ENCODE data around the gene MGLL.

MGLL gene

DNA sequence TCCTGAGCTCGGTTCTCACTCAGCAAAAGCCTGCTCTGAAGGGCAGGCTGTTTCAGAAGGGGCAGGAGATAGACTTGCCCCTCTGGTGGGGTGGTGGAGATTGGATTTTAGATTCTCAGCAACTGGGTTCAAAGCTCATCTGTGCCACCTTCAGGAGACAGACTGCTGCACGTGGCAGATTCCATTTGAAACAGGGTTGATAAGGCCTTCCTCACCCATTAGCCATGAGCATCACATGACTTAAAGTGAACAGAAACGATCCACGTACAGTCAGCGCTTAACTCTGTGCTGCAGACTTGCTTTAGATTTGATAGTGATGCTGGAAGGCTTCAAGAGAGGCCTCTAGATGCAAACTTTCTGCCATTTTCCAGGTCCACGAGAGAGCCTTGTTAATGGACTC lies 35.0 kb upstream of the MGLL start:
- TF ChIP-seq EZH2 (IDR thresholded peaks at IDR 0.05) (no peak), POLR2AphosphoS5 (IDR thresholded peaks at IDR 0.05; ENCODE audit: borderline replicate concordance, low read depth, low read length) (no peak), FOXP2 (optimal IDR thresholded peaks at IDR 0.05; ENCODE audit: control extremely low read depth, extremely low read length, insufficient read depth) (no peak)
- Histone ChIP-seq H3K27ac (no peak overlapping the region), H3K4me3 (no peak overlapping the region), H3K9me3 (ENCODE audit: low read depth, low read length) (no peaks in the 10 kb centered on the region), H3K9ac (ENCODE audit: insufficient read length) (no peak overlapping the region), H3K36me3 (ENCODE audit: insufficient read depth, low read length) (no peaks in the 10 kb centered on the region)
- DNase-seq (ENCODE audit: low read depth, low spot score): no peak

DNA sequence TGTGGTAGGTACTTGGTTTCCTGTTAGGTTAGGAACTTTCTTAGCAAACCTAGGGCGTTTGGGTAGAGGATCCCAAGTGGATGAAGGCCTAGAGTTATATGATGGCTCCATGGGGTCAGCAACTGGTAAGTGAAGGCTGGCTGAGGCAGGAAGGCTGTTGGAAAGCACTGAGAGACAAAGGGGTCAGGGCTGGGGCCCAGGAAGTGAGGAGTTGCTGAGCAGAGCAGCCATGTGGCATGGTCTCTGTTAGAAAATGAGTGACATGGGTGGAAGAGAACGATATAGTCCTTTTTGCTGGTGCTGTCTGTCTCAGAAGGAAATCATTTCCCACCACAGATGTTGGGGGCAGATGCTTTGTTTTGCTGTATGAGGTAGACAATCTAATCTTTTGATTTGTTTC lies 34.5 kb upstream of the MGLL start:
- no peak for DNase-seq (ENCODE audit: low read depth, low spot score)
- no peak overlapping the region for H3K27ac ChIP-seq
- H3K9ac ChIP-seq (ENCODE audit: insufficient read length): no peak overlapping the region
- H3K4me3 ChIP-seq: no peak overlapping the region
- no peaks in the 10 kb centered on the region for H3K9me3 ChIP-seq (ENCODE audit: low read depth, low read length)
- TF ChIP-seq EZH2 (IDR thresholded peaks at IDR 0.05): no peak
- TF ChIP-seq POLR2AphosphoS5 (IDR thresholded peaks at IDR 0.05; ENCODE audit: borderline replicate concordance, low read depth, low read length): no peak
- TF ChIP-seq FOXP2 (optimal IDR thresholded peaks at IDR 0.05; ENCODE audit: control extremely low read depth, extremely low read length, insufficient read depth): no peak
- H3K36me3 ChIP-seq (ENCODE audit: insufficient read depth, low read length): no peaks in the 10 kb centered on the region

DNA sequence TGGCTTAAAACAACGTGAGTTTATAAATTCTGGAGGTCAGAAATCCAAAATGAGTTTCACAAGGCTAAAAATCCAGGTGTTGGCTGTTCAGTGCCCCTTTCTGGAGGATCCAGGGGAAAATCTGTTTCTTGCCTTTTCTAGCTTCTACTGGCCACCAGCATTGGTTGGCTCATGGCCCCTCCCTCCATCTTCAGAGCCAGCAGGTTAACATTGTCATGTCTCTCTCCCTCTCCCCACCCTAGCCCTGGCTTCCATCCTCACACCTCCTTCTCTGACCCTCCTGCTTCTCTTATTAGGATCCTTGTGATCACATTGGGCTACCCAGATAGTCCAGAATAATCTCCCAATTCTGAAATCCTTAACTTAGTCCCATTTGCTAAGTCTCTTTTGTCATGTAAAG lies 32.9 kb upstream of the MGLL start:
- H3K4me3 ChIP-seq: no peak overlapping the region
- no peak overlapping the region for H3K9ac ChIP-seq (ENCODE audit: insufficient read length)
- DNase-seq (ENCODE audit: low read depth, low spot score): no peak
- TF ChIP-seq EZH2 (IDR thresholded peaks at IDR 0.05) (no peak), POLR2AphosphoS5 (IDR thresholded peaks at IDR 0.05; ENCODE audit: borderline replicate concordance, low read depth, low read length) (no peak), FOXP2 (optimal IDR thresholded peaks at IDR 0.05; ENCODE audit: control extremely low read depth, extremely low read length, insufficient read depth) (no peak)
- no peaks in the 10 kb centered on the region for H3K36me3 ChIP-seq (ENCODE audit: insufficient read depth, low read length)
- no peak overlapping the region for H3K27ac ChIP-seq
- no peaks in the 10 kb centered on the region for H3K9me3 ChIP-seq (ENCODE audit: low read depth, low read length)

DNA sequence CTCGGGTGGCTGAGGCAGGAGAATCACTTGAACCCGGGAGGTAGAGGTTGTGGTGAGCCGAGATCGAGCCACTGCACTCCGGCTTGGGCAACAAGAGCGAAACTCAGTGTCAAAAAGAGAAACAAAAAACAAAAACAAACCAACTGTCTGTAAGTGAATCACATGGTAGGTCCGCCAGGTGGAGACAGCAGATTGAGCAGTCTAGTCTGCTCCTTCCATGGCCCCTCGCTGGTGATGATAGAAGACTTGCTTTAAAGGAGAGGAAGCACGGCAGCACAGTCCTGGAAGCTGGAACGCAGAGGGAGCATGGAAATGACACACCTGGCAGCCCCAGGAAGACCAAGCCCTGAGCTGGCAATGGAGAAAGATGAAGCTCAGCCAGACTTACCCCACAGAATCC lies 31.4 kb upstream of the MGLL start:
- DNase-seq (ENCODE audit: low read depth, low spot score): no peak
- TF ChIP-seq POLR2AphosphoS5 (IDR thresholded peaks at IDR 0.05; ENCODE audit: borderline replicate concordance, low read depth, low read length) (no peak), FOXP2 (optimal IDR thresholded peaks at IDR 0.05; ENCODE audit: control extremely low read depth, extremely low read length, insufficient read depth) (no peak), EZH2 (IDR thresholded peaks at IDR 0.05) (no peak)
- Histone ChIP-seq H3K9ac (ENCODE audit: insufficient read length) (no peak overlapping the region), H3K4me3 (no peak overlapping the region), H3K36me3 (ENCODE audit: insufficient read depth, low read length) (no peaks in the 10 kb centered on the region), H3K27ac (no peak overlapping the region), H3K9me3 (ENCODE audit: low read depth, low read length) (no peaks in the 10 kb centered on the region)

DNA sequence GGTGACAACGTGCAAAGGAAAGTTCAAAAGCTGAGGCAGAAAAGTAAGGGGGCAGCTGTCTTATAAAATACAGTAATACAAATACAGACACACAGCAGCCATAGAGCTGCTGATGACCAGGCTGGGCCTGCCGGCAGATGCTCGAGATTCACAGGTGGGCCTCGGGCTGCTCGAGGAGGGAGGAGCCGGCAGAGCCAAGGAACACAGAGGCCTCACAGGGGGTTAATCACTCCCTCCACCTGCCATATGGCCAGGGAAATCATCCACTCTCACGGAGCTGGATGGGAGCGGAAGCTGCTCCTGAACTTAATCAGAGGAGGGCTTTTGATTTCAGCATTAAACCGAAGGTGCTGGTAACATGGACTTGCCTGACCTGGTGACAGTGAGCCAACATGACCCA lies 29.6 kb upstream of the MGLL start:
- H3K27ac ChIP-seq: no peak overlapping the region
- no peak overlapping the region for H3K4me3 ChIP-seq
- TF ChIP-seq FOXP2 (optimal IDR thresholded peaks at IDR 0.05; ENCODE audit: control extremely low read depth, extremely low read length, insufficient read depth) (no peak), POLR2AphosphoS5 (IDR thresholded peaks at IDR 0.05; ENCODE audit: borderline replicate concordance, low read depth, low read length) (no peak)
- no peak for DNase-seq (ENCODE audit: low read depth, low spot score)
- no peaks in the 10 kb centered on the region for H3K36me3 ChIP-seq (ENCODE audit: insufficient read depth, low read length)
- H3K9ac ChIP-seq (ENCODE audit: insufficient read length): no peak overlapping the region
- no peaks in the 10 kb centered on the region for H3K9me3 ChIP-seq (ENCODE audit: low read depth, low read length)

DNA sequence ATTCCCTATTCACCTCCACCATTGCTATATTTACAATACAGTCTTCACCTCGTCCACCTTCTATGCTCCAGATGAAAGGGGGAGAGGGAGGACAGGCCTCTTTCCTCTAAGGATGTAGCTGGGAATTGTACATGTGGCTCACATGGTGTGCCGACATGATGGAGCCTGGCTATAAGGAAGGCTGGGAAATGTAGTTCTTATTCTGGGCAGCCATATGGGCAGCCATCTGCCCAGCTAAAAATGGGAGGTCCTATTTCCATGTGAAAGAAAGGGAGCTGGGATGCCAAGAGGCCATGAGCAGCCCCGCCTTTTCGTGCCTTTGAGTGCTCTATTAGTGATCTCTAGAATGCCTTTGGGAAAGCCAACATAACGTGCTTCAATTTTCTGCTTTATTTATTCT lies 27.1 kb upstream of the MGLL start:
- no peaks in the 10 kb centered on the region for H3K36me3 ChIP-seq (ENCODE audit: insufficient read depth, low read length)
- H3K27ac ChIP-seq: no peak overlapping the region
- H3K4me3 ChIP-seq: no peak overlapping the region
- TF ChIP-seq FOXP2 (optimal IDR thresholded peaks at IDR 0.05; ENCODE audit: control extremely low read depth, extremely low read length, insufficient read depth) (no peak), POLR2AphosphoS5 (IDR thresholded peaks at IDR 0.05; ENCODE audit: borderline replicate concordance, low read depth, low read length) (no peak), EZH2 (IDR thresholded peaks at IDR 0.05) (no peak)
- DNase-seq (ENCODE audit: low read depth, low spot score): no peak
- no peaks in the 10 kb centered on the region for H3K9me3 ChIP-seq (ENCODE audit: low read depth, low read length)
- no peak overlapping the region for H3K9ac ChIP-seq (ENCODE audit: insufficient read length)

DNA sequence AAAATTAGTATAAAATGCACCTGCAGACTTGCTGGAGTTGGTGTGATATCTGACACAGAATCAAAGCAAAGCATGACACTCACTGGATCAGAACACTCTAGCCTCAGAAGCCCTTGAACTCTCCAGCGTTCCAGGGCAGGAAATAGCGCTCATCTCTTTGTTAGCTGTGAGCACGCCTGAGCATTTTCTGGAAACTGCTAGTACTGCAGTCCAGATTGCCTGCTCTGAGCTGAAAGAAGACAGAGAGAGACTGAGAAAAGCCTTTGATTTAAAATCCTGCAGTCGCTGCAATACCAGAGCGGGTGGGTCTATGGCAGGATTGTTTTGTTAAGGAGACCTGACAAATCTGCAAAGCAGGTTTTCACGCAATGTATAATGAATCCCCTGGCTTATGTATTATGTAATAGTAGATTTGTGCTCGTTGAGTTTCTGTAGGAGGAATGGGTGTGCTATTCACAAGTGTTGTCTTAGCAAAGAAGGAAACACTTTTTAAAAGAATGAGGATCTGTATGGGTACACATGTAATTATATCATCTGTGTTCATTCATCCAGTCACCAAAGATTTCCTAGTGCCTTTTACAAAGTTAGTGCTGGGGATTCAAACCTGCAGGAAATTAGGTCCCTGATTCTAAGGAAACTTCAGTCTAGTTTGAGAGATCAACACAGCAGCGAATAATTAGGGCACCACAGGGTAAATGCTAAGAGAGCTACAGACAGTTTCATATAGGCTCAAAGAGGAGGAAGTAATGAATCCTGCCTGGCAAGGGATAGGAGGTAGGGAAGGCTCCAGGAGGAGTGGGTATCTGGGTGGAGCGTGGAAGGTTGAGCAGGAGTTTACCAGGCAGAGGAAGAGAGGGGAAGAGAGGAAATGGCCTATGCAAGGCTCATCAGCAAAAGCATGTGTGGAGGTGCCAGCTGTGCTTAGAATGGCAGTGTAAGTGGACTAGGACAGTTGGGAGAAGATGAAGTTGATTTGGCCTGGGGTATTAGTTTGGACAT lies 26.1 kb upstream of the MGLL start:
- no peak for TF ChIP-seq EZH2 (IDR thresholded peaks at IDR 0.05)
- TF ChIP-seq FOXP2 (optimal IDR thresholded peaks at IDR 0.05; ENCODE audit: control extremely low read depth, extremely low read length, insufficient read depth): no peak
- TF ChIP-seq POLR2AphosphoS5 (IDR thresholded peaks at IDR 0.05; ENCODE audit: borderline replicate concordance, low read depth, low read length): no peak
- no peak for DNase-seq (ENCODE audit: low read depth, low spot score)
- H3K9ac ChIP-seq (ENCODE audit: insufficient read length): no peak overlapping the region

DNA sequence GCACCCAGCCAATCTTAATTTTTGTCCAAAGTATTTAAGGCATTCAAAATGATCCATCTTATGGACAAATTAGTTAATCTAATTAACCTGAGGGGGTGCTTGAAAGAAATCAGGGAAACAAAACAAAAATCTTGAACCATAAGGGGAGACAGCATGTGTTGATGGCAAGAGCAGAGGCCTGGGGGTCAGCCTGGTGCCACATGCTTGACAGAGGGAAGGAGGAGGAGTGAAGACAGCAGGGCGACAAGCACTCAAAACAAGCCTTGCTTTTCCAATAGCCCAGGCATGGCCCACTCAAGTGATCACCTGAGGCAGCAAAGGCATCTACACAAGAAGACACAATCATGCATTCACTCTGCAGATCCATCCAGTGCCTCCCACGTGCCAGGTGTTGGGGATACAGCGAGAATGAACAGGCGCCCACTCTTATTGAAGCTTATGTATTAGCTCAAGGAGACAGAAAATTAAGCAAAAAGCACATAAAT lies 25.0 kb upstream of the MGLL start:
- DNase-seq (ENCODE audit: low read depth, low spot score): no peak
- Histone ChIP-seq H3K27ac (no peak overlapping the region), H3K9ac (ENCODE audit: insufficient read length) (no peak overlapping the region), H3K36me3 (ENCODE audit: insufficient read depth, low read length) (no peaks in the 10 kb centered on the region), H3K4me3 (no peak overlapping the region), H3K9me3 (ENCODE audit: low read depth, low read length) (no peaks in the 10 kb centered on the region)
- no peak for TF ChIP-seq FOXP2 (optimal IDR thresholded peaks at IDR 0.05; ENCODE audit: control extremely low read depth, extremely low read length, insufficient read depth)
- no peak for TF ChIP-seq EZH2 (IDR thresholded peaks at IDR 0.05)
- no peak for TF ChIP-seq POLR2AphosphoS5 (IDR thresholded peaks at IDR 0.05; ENCODE audit: borderline replicate concordance, low read depth, low read length)

More for the DNA sequence above, 26.1 kb upstream of the MGLL start:
- no peak overlapping the region for H3K4me3 ChIP-seq
- H3K36me3 ChIP-seq (ENCODE audit: insufficient read depth, low read length): no peaks in the 10 kb centered on the region
- H3K27ac ChIP-seq: no peak overlapping the region
- H3K9me3 ChIP-seq (ENCODE audit: low read depth, low read length): no peaks in the 10 kb centered on the region

All from SK-N-MC (cell line).